Measurements from ENCODE around the gene ZDHHC17.

ZDHHC17 gene

DNA sequence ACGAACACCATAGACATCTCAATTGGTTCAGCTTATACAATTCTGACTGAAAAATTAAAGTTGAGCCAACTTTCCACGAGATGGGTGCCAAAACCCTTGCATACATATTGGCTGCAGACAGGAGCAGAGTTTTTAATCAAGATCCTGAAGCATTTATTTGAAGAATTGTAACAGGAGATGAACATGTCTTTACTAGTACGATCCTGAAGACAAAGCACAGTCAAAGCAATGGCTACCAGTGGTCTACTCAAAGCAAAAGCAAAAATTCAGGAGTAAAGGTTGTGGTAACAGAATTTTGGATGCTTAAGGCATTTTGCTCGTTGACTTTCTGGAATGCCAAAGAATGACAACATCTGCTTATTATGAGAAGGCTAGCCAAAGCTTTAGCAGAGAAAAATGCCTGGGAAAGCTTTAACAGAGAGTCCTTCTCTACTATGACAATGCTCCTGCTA is 20.7 kb downstream of the ZDHHC17 start:
- Histone ChIP-seq H3K27me3 (ENCODE audit: insufficient read depth, low read length) (no peaks in the 10 kb centered on the region), H3K79me1 (ENCODE audit: low read length) (no peaks in the 10 kb centered on the region), H2AK5ac (ENCODE audit: low read length) (no peak overlapping the region), H4K91ac (ENCODE audit: low read depth, low read length) (no peak overlapping the region), H2BK120ac (ENCODE audit: insufficient read depth, low read length, poor library complexity) (no peak overlapping the region), H2AFZ (ENCODE audit: insufficient read depth, low read length, poor library complexity) (no peak overlapping the region), H3K27ac (ENCODE audit: low read depth, low read length) (peak overlapping the region; percentile 60), H3K79me2 (ENCODE audit: control insufficient read depth, insufficient read depth, low read length, poor library complexity) (no peaks in the 10 kb centered on the region), H3K4me2 (ENCODE audit: low read length) (no peak overlapping the region), H4K12ac (ENCODE audit: low read depth, low read length) (no peak overlapping the region), H3K18ac (ENCODE audit: low read length) (no peak overlapping the region), H3K4ac (ENCODE audit: low read depth, low read length) (no peak overlapping the region), H2BK5ac (ENCODE audit: low read depth, low read length, poor library complexity) (no peak overlapping the region), H4K8ac (ENCODE audit: low read depth, low read length) (no peak overlapping the region), H3K14ac (ENCODE audit: low read length) (no peak overlapping the region), H3K4me3 (ENCODE audit: low read depth, low read length) (no peak overlapping the region), H3K9me3 (ENCODE audit: insufficient read depth, low read depth, low read length) (no peaks in the 10 kb centered on the region), H3K36me3 (ENCODE audit: control insufficient read depth in 1 of 2, insufficient read depth in 2 of 2, low read length in 2 of 2) (no peaks in the 10 kb centered on the region), H3K23ac (ENCODE audit: low read length) (no peak overlapping the region), H3K4me1 (ENCODE audit: control insufficient read depth in 1 of 2, insufficient read depth in 2 of 2, low read length in 2 of 2) (peaks cover 0 to 3% of the 10 kb centered on the region in 2 experiments), H2BK12ac (ENCODE audit: low read length) (no peak overlapping the region), H3K9ac (ENCODE audit: low read length) (no peak overlapping the region)
- WGBS (ENCODE audit: extremely low coverage, insufficient coverage, insufficient read length) = no CpG with 5 or more reads among the region's 4 CpGs
- DNase-seq = peak; percentile 32 to 65

DNA sequence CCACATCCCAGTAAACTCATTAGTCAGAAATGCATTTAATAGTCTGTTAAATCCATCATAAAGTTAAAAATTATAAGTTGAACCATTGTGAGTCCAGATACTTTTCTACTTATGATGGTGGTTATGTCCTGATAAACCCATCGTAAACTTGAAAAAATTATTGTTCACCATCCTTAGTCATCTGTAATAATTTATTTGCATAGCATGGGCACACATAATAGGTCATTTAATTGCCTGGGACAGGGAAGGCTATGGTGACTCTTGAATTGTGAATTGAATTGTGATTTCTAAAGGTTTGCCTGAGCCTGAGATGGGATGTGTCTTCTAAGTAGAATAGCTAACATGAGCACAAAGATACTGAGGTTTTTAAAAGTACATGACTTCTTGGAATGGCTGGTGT is 21.5 kb downstream of the ZDHHC17 start:
- Histone ChIP-seq H3K27me3 (ENCODE audit: insufficient read depth, low read length) (no peaks in the 10 kb centered on the region), H2BK12ac (ENCODE audit: low read length) (no peak overlapping the region), H3K79me1 (ENCODE audit: low read length) (no peaks in the 10 kb centered on the region), H4K12ac (ENCODE audit: low read depth, low read length) (no peak overlapping the region), H3K4me2 (ENCODE audit: low read length) (no peak overlapping the region), H2BK120ac (ENCODE audit: insufficient read depth, low read length, poor library complexity) (no peak overlapping the region), H3K4ac (ENCODE audit: low read depth, low read length) (peak overlapping the region; percentile 62), H3K9me3 (ENCODE audit: insufficient read depth, low read depth, low read length) (no peaks in the 10 kb centered on the region), H3K4me3 (ENCODE audit: low read depth, low read length) (no peak overlapping the region), H3K18ac (ENCODE audit: low read length) (no peak overlapping the region), H2BK5ac (ENCODE audit: low read depth, low read length, poor library complexity) (no peak overlapping the region), H3K9ac (ENCODE audit: low read length) (no peak overlapping the region), H3K4me1 (ENCODE audit: control insufficient read depth in 1 of 2, insufficient read depth in 2 of 2, low read length in 2 of 2) (peaks cover 0 to 3% of the 10 kb centered on the region in 2 experiments), H3K79me2 (ENCODE audit: control insufficient read depth, insufficient read depth, low read length, poor library complexity) (no peaks in the 10 kb centered on the region), H3K27ac (ENCODE audit: low read depth, low read length) (no peak overlapping the region), H3K36me3 (ENCODE audit: control insufficient read depth in 1 of 2, insufficient read depth in 2 of 2, low read length in 2 of 2) (no peaks in the 10 kb centered on the region), H2AK5ac (ENCODE audit: low read length) (no peak overlapping the region), H3K23ac (ENCODE audit: low read length) (no peak overlapping the region), H4K8ac (ENCODE audit: low read depth, low read length) (no peak overlapping the region), H3K14ac (ENCODE audit: low read length) (no peak overlapping the region), H4K91ac (ENCODE audit: low read depth, low read length) (no peak overlapping the region), H2AFZ (ENCODE audit: insufficient read depth, low read length, poor library complexity) (no peak overlapping the region)
- DNase-seq = no peak
- no CpG with 5 or more reads among the region's 1 CpG for WGBS (ENCODE audit: extremely low coverage, insufficient coverage, insufficient read length)

DNA sequence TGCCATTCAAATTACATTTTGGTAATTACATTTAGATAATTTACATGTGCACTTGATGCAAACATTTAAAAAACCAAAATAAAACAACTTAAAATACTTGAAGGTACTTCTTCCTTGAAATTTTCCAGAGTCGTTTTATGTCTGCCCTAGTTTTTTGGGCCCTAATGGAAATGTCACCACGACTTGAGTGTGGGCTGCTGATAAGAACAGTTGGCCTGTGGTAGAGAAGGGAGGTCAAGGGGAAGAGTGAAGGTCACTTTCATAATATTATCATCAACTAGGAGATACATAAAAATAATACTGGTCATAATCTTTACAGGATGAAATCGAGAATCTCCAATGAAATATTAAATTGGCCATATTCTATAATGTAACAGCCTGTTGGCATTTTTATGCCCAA is 23.1 kb downstream of the ZDHHC17 start:
- Histone ChIP-seq H3K9ac (ENCODE audit: low read length) (no peak overlapping the region), H3K9me3 (ENCODE audit: insufficient read depth, low read depth, low read length) (no peaks in the 10 kb centered on the region), H3K27me3 (ENCODE audit: insufficient read depth, low read length) (no peaks in the 10 kb centered on the region), H2BK12ac (ENCODE audit: low read length) (no peak overlapping the region), H2BK5ac (ENCODE audit: low read depth, low read length, poor library complexity) (no peak overlapping the region), H3K79me1 (ENCODE audit: low read length) (no peaks in the 10 kb centered on the region), H4K8ac (ENCODE audit: low read depth, low read length) (no peak overlapping the region), H3K14ac (ENCODE audit: low read length) (no peak overlapping the region), H3K4me3 (ENCODE audit: low read depth, low read length) (no peak overlapping the region), H3K4ac (ENCODE audit: low read depth, low read length) (no peak overlapping the region), H3K36me3 (ENCODE audit: control insufficient read depth in 1 of 2, insufficient read depth in 2 of 2, low read length in 2 of 2) (no peaks in the 10 kb centered on the region), H3K23ac (ENCODE audit: low read length) (no peak overlapping the region), H3K18ac (ENCODE audit: low read length) (no peak overlapping the region), H4K12ac (ENCODE audit: low read depth, low read length) (no peak overlapping the region), H3K27ac (ENCODE audit: low read depth, low read length) (no peak overlapping the region), H2AFZ (ENCODE audit: insufficient read depth, low read length, poor library complexity) (no peak overlapping the region), H3K79me2 (ENCODE audit: control insufficient read depth, insufficient read depth, low read length, poor library complexity) (no peaks in the 10 kb centered on the region), H2BK120ac (ENCODE audit: insufficient read depth, low read length, poor library complexity) (no peak overlapping the region), H3K4me2 (ENCODE audit: low read length) (no peak overlapping the region), H3K4me1 (ENCODE audit: control insufficient read depth in 1 of 2, insufficient read depth in 2 of 2, low read length in 2 of 2) (peaks cover 0 to 6% of the 10 kb centered on the region in 2 experiments), H4K91ac (ENCODE audit: low read depth, low read length) (no peak overlapping the region), H2AK5ac (ENCODE audit: low read length) (no peak overlapping the region)
- no peak for DNase-seq
- no CpG with 5 or more reads among the region's 3 CpGs for WGBS (ENCODE audit: extremely low coverage, insufficient coverage, insufficient read length)

DNA sequence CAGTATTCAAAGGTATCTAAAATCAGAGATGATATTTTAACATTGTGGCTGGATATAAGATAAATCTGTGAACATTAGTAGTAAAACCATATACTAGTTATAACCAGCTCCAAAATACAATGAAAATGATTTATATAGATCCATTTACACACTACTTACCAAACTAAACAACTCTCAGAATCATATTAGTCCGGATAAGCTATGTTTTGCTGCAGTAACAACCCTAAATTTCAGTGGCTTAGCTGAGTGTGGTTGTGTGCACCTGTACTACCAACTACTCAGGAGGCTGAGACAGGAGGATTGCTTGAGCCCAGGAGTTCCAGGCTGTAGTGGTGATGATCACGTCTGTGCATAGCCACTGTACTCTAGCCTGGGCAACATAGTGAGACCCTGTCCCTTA is 23.8 kb downstream of the ZDHHC17 start:
- Histone ChIP-seq H2BK12ac (ENCODE audit: low read length) (no peak overlapping the region), H3K9ac (ENCODE audit: low read length) (no peak overlapping the region)
- WGBS (ENCODE audit: extremely low coverage, insufficient coverage, insufficient read length) = no CpG with 5 or more reads among the region's 2 CpGs

More for the DNA sequence above, 23.8 kb downstream of the ZDHHC17 start:
- Histone ChIP-seq H2AFZ (ENCODE audit: insufficient read depth, low read length, poor library complexity) (no peak overlapping the region), H3K27ac (ENCODE audit: low read depth, low read length) (no peak overlapping the region), H3K79me2 (ENCODE audit: control insufficient read depth, insufficient read depth, low read length, poor library complexity) (no peaks in the 10 kb centered on the region), H3K18ac (ENCODE audit: low read length) (no peak overlapping the region), H3K23ac (ENCODE audit: low read length) (no peak overlapping the region), H3K27me3 (ENCODE audit: insufficient read depth, low read length) (no peaks in the 10 kb centered on the region), H2AK5ac (ENCODE audit: low read length) (no peak overlapping the region), H3K36me3 (ENCODE audit: control insufficient read depth in 1 of 2, insufficient read depth in 2 of 2, low read length in 2 of 2) (no peaks in the 10 kb centered on the region), H3K4me3 (ENCODE audit: low read depth, low read length) (no peak overlapping the region), H3K4me2 (ENCODE audit: low read length) (no peak overlapping the region), H3K4ac (ENCODE audit: low read depth, low read length) (no peak overlapping the region), H3K79me1 (ENCODE audit: low read length) (no peaks in the 10 kb centered on the region), H3K14ac (ENCODE audit: low read length) (no peak overlapping the region), H4K8ac (ENCODE audit: low read depth, low read length) (no peak overlapping the region), H3K4me1 (ENCODE audit: control insufficient read depth in 1 of 2, insufficient read depth in 2 of 2, low read length in 2 of 2) (peaks cover 0 to 6% of the 10 kb centered on the region in 2 experiments), H4K12ac (ENCODE audit: low read depth, low read length) (no peak overlapping the region), H2BK5ac (ENCODE audit: low read depth, low read length, poor library complexity) (no peak overlapping the region), H3K9me3 (ENCODE audit: insufficient read depth, low read depth, low read length) (no peaks in the 10 kb centered on the region), H4K91ac (ENCODE audit: low read depth, low read length) (no peak overlapping the region), H2BK120ac (ENCODE audit: insufficient read depth, low read length, poor library complexity) (no peak overlapping the region)
- no peak for DNase-seq

Data from trophoblast cell (in vitro differentiated cells and primary cell).